ENCODE measurements around the gene AP3B1. TPM values are rescaled to one million over a fixed set of nuclear protein-coding genes. Genes with fewer than 3 reads are reported as not detected.

AP3B1 gene
- total and polyA plus RNA-seq, 2 of the 8 experiments (the other 6 are each of a cell fraction or from before 2014, with no cell fraction given) = 45.8 to 48.3 TPM

DNA sequence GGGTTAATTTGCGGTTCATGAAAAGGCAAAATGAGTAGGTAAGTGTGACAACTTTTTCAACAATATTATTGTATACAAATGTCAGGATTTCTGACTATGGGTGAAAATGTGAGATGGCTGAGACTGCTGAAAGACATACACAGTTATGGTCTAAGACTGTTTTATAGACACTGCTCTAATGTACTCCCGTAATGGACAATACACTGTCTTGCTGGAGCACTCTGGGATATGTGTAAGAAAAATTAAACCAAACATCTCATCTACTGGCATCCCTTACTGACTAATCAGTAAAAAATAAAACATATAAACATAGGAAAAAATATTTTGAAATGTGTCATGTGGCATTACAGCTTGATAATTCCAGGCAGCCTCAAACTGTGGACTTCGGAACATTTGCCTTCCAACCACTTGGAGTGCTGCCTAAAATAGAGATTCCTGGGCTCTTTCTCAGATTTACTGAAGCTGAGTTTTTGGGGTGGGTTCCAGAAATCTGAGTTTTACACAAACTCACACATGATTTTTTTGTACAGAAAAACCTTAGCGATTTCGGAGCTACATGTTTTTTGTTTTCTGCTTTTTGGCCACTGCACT lies 284.5 kb downstream of the AP3B1 start:
- H4K20me1 ChIP-seq (replicated peaks in 1 of 2; ENCODE audit: control insufficient read depth in 1 of 2, insufficient read depth in 2 of 2, low read length in 2 of 2) = peaks cover 0 to 8% of the 10 kb centered on the region in 2 experiments
- ChIA-PET POLR2A (ENCODE audit: partially characterized antibody) (no interaction called here), CTCF (ENCODE audit: partially characterized antibody) (interaction anchor here (0.6 to 2.6 kb wide), 6 partner anchors 12 to 364 kb away, joined by 3 to 7 read pairs (median 4); no protein-coding TSS in a partner anchor)
- no peak overlapping the region for H2BK12ac ChIP-seq (ENCODE audit: low read depth, low read length)
- no peak overlapping the region for H2BK15ac ChIP-seq (ENCODE audit: low read length)
- H3K36me3 ChIP-seq (ENCODE audit: control insufficient read depth in 2 of 4, insufficient read depth in 4 of 4, low read length in 3 of 4) = no peaks in the 10 kb centered on the region; a peak in 1 of 8 replicates
- no peak overlapping the region for H4K91ac ChIP-seq (replicated peaks; ENCODE audit: insufficient read length, low read length)
- no peak overlapping the region for H2AK5ac ChIP-seq (ENCODE audit: low read depth, low read length)
- no peak overlapping the region for H3K9ac ChIP-seq (replicated peaks in 1 of 4; ENCODE audit: extremely low read depth in 1 of 4, low read depth in 3 of 4, low read length in 3 of 4)
- H3K4me3 ChIP-seq (ENCODE audit: extremely low read depth in 1 of 4, insufficient read depth in 2 of 4, low read depth in 3 of 4, low read length in 4 of 4) = no peak overlapping the region
- no peak overlapping the region for H3K4me2 ChIP-seq (ENCODE audit: insufficient read depth in 1 of 2, low read depth in 2 of 2, low read length in 2 of 2)
- H3K23me2 ChIP-seq (ENCODE audit: low read depth, low read length) = no peaks in the 10 kb centered on the region
- H3K18ac ChIP-seq (ENCODE audit: extremely low read depth, low read length) = no peak overlapping the region
- 94% methylated on average over 5 of the region's 5 CpGs; no CpG with 5 or more reads in 1 of the 2 experiments for WGBS, 2 experiments (ENCODE audit: extremely low coverage in 1 of 2, insufficient coverage in 1 of 2, insufficient read length in 1 of 2, insufficient replicate concordance in 2 of 2, low coverage in 1 of 2, low lambda C conversion rate in 2 of 2, missing lambda C conversion rate in 1 of 2)
- H3K14ac ChIP-seq (ENCODE audit: insufficient read length) = no peak overlapping the region
- peaks cover 8 to 13% (median 10%) of the 10 kb centered on the region in 4 experiments; a peak in 5 of 7 replicates for H3K27me3 ChIP-seq (replicated peaks in 1 of 4; ENCODE audit: control insufficient read depth in 3 of 4, extremely low read depth in 1 of 4, insufficient read depth in 3 of 4, low read length in 3 of 4)
- H3K27ac ChIP-seq (ENCODE audit: low read depth, low read length) = no peak overlapping the region
- H2BK5ac ChIP-seq (ENCODE audit: low read depth, low read length) = no peak overlapping the region
- no peak for FAIRE-seq
- no peak for DNase-seq (ENCODE audit: low read depth in 1 of 2, low spot score in 2 of 2)
- H4K5ac ChIP-seq (ENCODE audit: insufficient read length, low read depth, low read length) = no peak overlapping the region
- no peak overlapping the region for H3K23ac ChIP-seq (ENCODE audit: insufficient read length)
- H2BK120ac ChIP-seq (replicated peaks; ENCODE audit: low read depth, low read length) = no peak overlapping the region
- H3K79me1 ChIP-seq (ENCODE audit: low read depth, low read length) = no peaks in the 10 kb centered on the region
- no peaks in the 10 kb centered on the region for H3K4me1 ChIP-seq (replicated peaks in 1 of 4; ENCODE audit: control insufficient read depth in 3 of 4, insufficient read depth in 4 of 4, low read length in 3 of 4)
- H4K8ac ChIP-seq (ENCODE audit: extremely low read depth, insufficient read depth, low read length) = no peak overlapping the region
- no peak overlapping the region for H3K56ac ChIP-seq (replicated peaks; ENCODE audit: insufficient read length, low read depth, low read length)
- no peak overlapping the region for H2AFZ ChIP-seq (ENCODE audit: low read length)
- no peaks in the 10 kb centered on the region for H3K9me3 ChIP-seq (ENCODE audit: insufficient read depth in 2 of 2, low read depth in 1 of 2, low read length in 1 of 2)
- no peak overlapping the region for H3K4ac ChIP-seq (replicated peaks; ENCODE audit: insufficient read length, low read depth, low read length)
- no peaks in the 10 kb centered on the region for H3K79me2 ChIP-seq (ENCODE audit: control insufficient read depth in 1 of 2, insufficient read depth in 2 of 2, low read length in 2 of 2)
- H2BK20ac ChIP-seq (ENCODE audit: low read length) = no peak overlapping the region

Data from H1 (cell line).